H1 (cell line): Measurements from ENCODE around the gene TIFAB. TPM values are rescaled to one million over a fixed set of nuclear protein-coding genes. Genes with fewer than 3 reads are reported as not detected.

Source experiments
- CTCF ChIA-PET: fragments of 300-600 bp; sonication (Branson Sonifier 250); formaldehyde crosslinking; loops from one replicate; lab custom pipeline; 2021; ENCODE audit not compliant: partially characterized antibody; lab: Charles Lee
- POLR2A ChIA-PET: fragments of 300-600 bp; sonication (Branson Sonifier 250); formaldehyde crosslinking; loops from one replicate; lab custom pipeline; 2021; ENCODE audit warnings: inconsistent platforms; ENCODE audit not compliant: partially characterized antibody; lab: Charles Lee
- DNase-seq, 2 experiments: peaks; one replicate each; pipeline versions ENCODE4 v3.0.0 to v3.0.0-alpha.2; 2010 to 2022; ENCODE audit warnings: low spot score in 2 of 2, low read depth in 1 of 2, mixed read lengths in 1 of 2
- FAIRE-seq: peaks from 2 replicates; lab custom pipeline; 2011; peaks lifted over from hg19 to GRCh38; lab: Jason Lieb, UNC
- H2AFZ ChIP-seq: 2 replicates; pipeline ENCODE4 v1.8.1; 2012; ENCODE audit warnings: low read length, inconsistent platforms
- H2AK5ac ChIP-seq: 2 replicates; pipeline ENCODE4 v1.6.1; 2013; ENCODE audit warnings: low read depth, low read length
- H2BK120ac ChIP-seq: replicated peaks from 2 replicates; pipeline ENCODE3; 2013; ENCODE audit warnings: low read depth, low read length, inconsistent platforms
- H2BK12ac ChIP-seq: 2 replicates; pipeline ENCODE4 v1.6.1; 2013; ENCODE audit warnings: low read depth, low read length
- H2BK15ac ChIP-seq: 2 replicates; pipeline ENCODE4 v1.6.1; 2013; ENCODE audit warnings: low read length
- H2BK20ac ChIP-seq: 2 replicates; pipeline ENCODE4 v1.6.1; 2013; ENCODE audit warnings: low read length
- H2BK5ac ChIP-seq: 2 replicates; pipeline ENCODE4 v1.6.1; 2013; ENCODE audit warnings: low read depth, low read length
- H3K14ac ChIP-seq: 2 replicates; pipeline ENCODE4 v1.6.1; 2013; ENCODE audit warnings: inconsistent platforms; ENCODE audit not compliant: insufficient read length
- H3K18ac ChIP-seq: 2 replicates; pipeline ENCODE4 v1.6.1; 2013; ENCODE audit warnings: low read length; ENCODE audit errors: extremely low read depth
- H3K23ac ChIP-seq: 2 replicates; pipeline ENCODE4 v1.6.1; 2013; ENCODE audit warnings: inconsistent platforms; ENCODE audit not compliant: insufficient read length
- H3K23me2 ChIP-seq: 2 replicates; pipeline ENCODE4 v1.6.1; 2013; ENCODE audit warnings: low read depth, low read length
- H3K27ac ChIP-seq: 2 replicates; pipeline ENCODE4 v1.6.1; 2011; ENCODE audit warnings: low read depth, low read length, inconsistent platforms
- H3K27me3 ChIP-seq, 4 experiments: replicated peaks in 1 of 4; 1 replicate in 1 of 4; 2 replicates in 3 of 4; pipeline versions ENCODE4 v1.6.1 to v1.8.1; 2011 to 2013; ENCODE audit warnings: low read length in 3 of 4, mild to moderate bottlenecking in 3 of 4, inconsistent platforms in 2 of 4, mixed read lengths in 2 of 4, moderate library complexity in 1 of 4; ENCODE audit not compliant: control insufficient read depth in 3 of 4, insufficient read depth in 3 of 4; ENCODE audit errors: extremely low read depth in 1 of 4
- H3K36me3 ChIP-seq, 4 experiments: 2 replicates each; pipeline versions ENCODE4 v1.6.1 to v1.8.1; 2011 to 2013; ENCODE audit warnings: mild to moderate bottlenecking in 4 of 4, low read length in 3 of 4, moderate library complexity in 2 of 4, control low read depth in 1 of 4, inconsistent platforms in 1 of 4; ENCODE audit not compliant: insufficient read depth in 4 of 4, control insufficient read depth in 2 of 4
- H3K4ac ChIP-seq: replicated peaks from 2 replicates; pipeline ENCODE3; 2013; ENCODE audit warnings: low read length, low read depth, mixed read lengths, inconsistent platforms; ENCODE audit not compliant: insufficient read length
- H3K4me1 ChIP-seq, 4 experiments: replicated peaks in 1 of 4; 1 replicate in 1 of 4; 2 replicates in 3 of 4; pipeline versions ENCODE4 v1.6.1 to v1.8.1; 2011 to 2013; ENCODE audit warnings: low read length in 3 of 4, inconsistent platforms in 2 of 4, mixed read lengths in 1 of 4; ENCODE audit not compliant: insufficient read depth in 4 of 4, control insufficient read depth in 3 of 4
- H3K4me2 ChIP-seq, 2 experiments: 2 replicates each; pipeline versions ENCODE4 v1.6.1 to v1.8.1; 2011 to 2013; ENCODE audit warnings: low read depth in 2 of 2, low read length in 2 of 2, control low read depth in 1 of 2, inconsistent platforms in 1 of 2, mild to moderate bottlenecking in 1 of 2; ENCODE audit not compliant: insufficient read depth in 1 of 2
- H3K4me3 ChIP-seq, 4 experiments: fragments of 200-600, 300-600 bp in 1 of 4; sonication (generic), shearing (Covaris generic), sonication (Bioruptor Twin) in 1 of 4; 2 replicates each; pipeline versions ENCODE4 v1.5.1 to v1.8.1; 2011 to 2016; ENCODE audit warnings: low read length in 4 of 4, low read depth in 3 of 4, control low read depth in 2 of 4, inconsistent platforms in 2 of 4, mild to moderate bottlenecking in 2 of 4, mixed read lengths in 1 of 4, moderate library complexity in 1 of 4; ENCODE audit not compliant: insufficient read depth in 2 of 4; ENCODE audit errors: extremely low read depth in 1 of 4
- H3K56ac ChIP-seq: replicated peaks from 2 replicates; pipeline ENCODE3; 2013; ENCODE audit warnings: low read depth, mild to moderate bottlenecking, mixed read lengths, low read length, inconsistent platforms; ENCODE audit not compliant: insufficient read length
- H3K79me1 ChIP-seq: 2 replicates; pipeline ENCODE4 v1.6.1; 2013; ENCODE audit warnings: low read depth, low read length, control low read depth
- H3K79me2 ChIP-seq, 2 experiments: 2 replicates each; pipeline versions ENCODE4 v1.6.1 to v1.8.1; 2012 to 2013; ENCODE audit warnings: low read length in 2 of 2, mild to moderate bottlenecking in 2 of 2, inconsistent platforms in 1 of 2; ENCODE audit not compliant: insufficient read depth in 2 of 2, control insufficient read depth in 1 of 2
- H3K9ac ChIP-seq, 4 experiments: replicated peaks in 1 of 4; 1 replicate in 1 of 4; 2 replicates in 3 of 4; pipeline versions ENCODE4 v1.6.1 to v1.8.1; 2011 to 2013; ENCODE audit warnings: low read depth in 3 of 4, low read length in 3 of 4, control low read depth in 2 of 4, mild to moderate bottlenecking in 2 of 4, moderate library complexity in 2 of 4, inconsistent platforms in 1 of 4; ENCODE audit errors: extremely low read depth in 1 of 4
- H3K9me3 ChIP-seq, 2 experiments: 2 replicates each; pipeline versions ENCODE4 v1.6.1 to v1.8.1; 2012 to 2013; ENCODE audit warnings: mild to moderate bottlenecking in 2 of 2, moderate library complexity in 2 of 2, control low read depth in 1 of 2, inconsistent platforms in 1 of 2, low read depth in 1 of 2, low read length in 1 of 2, mixed read lengths in 1 of 2; ENCODE audit not compliant: insufficient read depth in 2 of 2
- H4K20me1 ChIP-seq, 2 experiments: replicated peaks in 1 of 2; 2 replicates each; pipeline versions ENCODE3 to v1.8.1; 2011 to 2013; ENCODE audit warnings: inconsistent platforms in 2 of 2, low read length in 2 of 2, mild to moderate bottlenecking in 1 of 2; ENCODE audit not compliant: insufficient read depth in 2 of 2, control insufficient read depth in 1 of 2
- H4K5ac ChIP-seq: 2 replicates; pipeline ENCODE4 v1.6.1; 2013; ENCODE audit warnings: low read length, low read depth, mixed read lengths, inconsistent platforms; ENCODE audit not compliant: insufficient read length
- H4K8ac ChIP-seq: 2 replicates; pipeline ENCODE4 v1.8.0; 2013; ENCODE audit warnings: mild to moderate bottlenecking, moderate library complexity, low read length, inconsistent platforms; ENCODE audit not compliant: insufficient read depth; ENCODE audit errors: extremely low read depth
- H4K91ac ChIP-seq: replicated peaks from 2 replicates; pipeline ENCODE3; 2013; ENCODE audit warnings: low read length, mixed read lengths, inconsistent platforms; ENCODE audit not compliant: insufficient read length
- ASH2L ChIP-seq: fragments of 200-600, 300-600 bp; sonication (generic); IDR thresholded peaks from one replicate; pipeline ENCODE4 v1.7.1; 2017; ENCODE audit warnings: low read length
- CREB1 ChIP-seq: IDR thresholded peaks from 2 replicates; pipeline ENCODE4 v1.6.1; 2012; ENCODE audit warnings: inconsistent platforms
- E2F6 ChIP-seq: IDR thresholded peaks from 2 replicates; pipeline ENCODE4 v1.6.1; 2012; ENCODE audit warnings: inconsistent platforms
- EGR1 ChIP-seq: IDR thresholded peaks from 2 replicates; pipeline ENCODE4 v1.6.1; 2011; ENCODE audit warnings: low read depth, low read length, borderline replicate concordance
- EP300 ChIP-seq, 2 experiments: IDR thresholded peaks; 1 replicate in 1 of 2; 2 replicates in 1 of 2; pipeline ENCODE4 v1.6.1; 2011 to 2012; ENCODE audit warnings: low read depth in 2 of 2, low read length in 2 of 2, mild to moderate bottlenecking in 2 of 2, borderline replicate concordance in 1 of 2, inconsistent platforms in 1 of 2, moderate library complexity in 1 of 2
- KDM5A ChIP-seq: fragments of 200-600 bp; IDR thresholded peaks from 2 replicates; pipeline ENCODE4 v1.7.1; 2012; ENCODE audit warnings: mild to moderate bottlenecking, low read length, inconsistent platforms, mixed read lengths
- RFX5 ChIP-seq: IDR thresholded peaks from 2 replicates; pipeline ENCODE4 v1.6.1; 2011; ENCODE audit warnings: low read depth, low read length, improper control_type of control experiment, borderline replicate concordance
- RNF2 ChIP-seq: fragments of 200-900, 300-1000 bp; sonication (generic); IDR thresholded peaks from 2 replicates; pipeline ENCODE4 v1.7.1; 2016; ENCODE audit warnings: borderline replicate concordance, low read depth, mild to moderate bottlenecking, antibody characterized with exemption, low read length; ENCODE audit not compliant: poor library complexity, severe bottlenecking; ENCODE audit errors: missing control alignments
- SIN3A ChIP-seq, 2 experiments: IDR thresholded peaks in 1 of 2; conservative IDR thresholded peaks in 1 of 2; 2 replicates each; pipeline ENCODE4 v1.6.1; 2011 to 2012; ENCODE audit warnings: low read length in 2 of 2, improper control_type of control experiment in 1 of 2, low read depth in 1 of 2, mild to moderate bottlenecking in 1 of 2
- SIX5 ChIP-seq: IDR thresholded peaks from 2 replicates; pipeline ENCODE4 v1.6.1; 2011; ENCODE audit warnings: mild to moderate bottlenecking, low read depth, low read length
- SP4 ChIP-seq: IDR thresholded peaks from 2 replicates; pipeline ENCODE4 v1.6.1; 2012; ENCODE audit warnings: low read length, inconsistent platforms
- TAF7 ChIP-seq: optimal IDR thresholded peaks from 2 replicates; pipeline ENCODE3; 2011; ENCODE audit warnings: low read depth, mild to moderate bottlenecking, inconsistent platforms, low read length, moderate library complexity, borderline replicate concordance
- TCF12 ChIP-seq: IDR thresholded peaks from 2 replicates; pipeline ENCODE4 v1.6.1; 2011; ENCODE audit warnings: low read depth, mild to moderate bottlenecking, low read length
- WGBS, 2 experiments: shearing (Covaris generic) in 1 of 2; methylation state at CpG; one replicate each; pipeline versions ENCODE4 v1.1.6 to v1.1.7; 2013 to 2015; ENCODE audit warnings: low lambda C conversion rate in 2 of 2, mixed read lengths in 2 of 2, inconsistent platforms in 1 of 2, low coverage in 1 of 2, missing lambda C conversion rate in 1 of 2; ENCODE audit not compliant: insufficient replicate concordance in 2 of 2, insufficient coverage in 1 of 2, insufficient read length in 1 of 2; ENCODE audit errors: extremely low coverage in 1 of 2, missing lambda C conversion rate in 1 of 2; 5-methylcytosine and 5-hydroxymethylcytosine counted together
- polyA plus RNA-seq, 7 experiments: library from polyadenylated mRNA; depleted of rRNA in 3 of 7; stranded (reverse) in 5 of 7; unstranded in 2 of 7; fragments of >200 nt in 5 of 7; fragments of 200-250 nt in 2 of 7; gene quantifications; 1 replicate in 5 of 7; 2 replicates in 1 of 7; 4 replicates in 1 of 7; pipeline versions ENCODE4 v1.2.1 to v1.2.3, GENCODE V29; 2011 to 2013; ENCODE audit warnings: missing spikeins in 2 of 7, mixed read lengths in 2 of 7
- total RNA-seq: library from RNA; stranded (reverse); fragmentation: NEBNext Ultra II Directional; extraction: Animal tissue kit (Norgen Biotek cat#: 25700); gene quantifications from 2 replicates; pipeline ENCODE4 v1.2.1, GENCODE V29; 2021

TIFAB gene
- total and polyA plus RNA-seq, 2 of the 8 experiments (the other 6 are each of a cell fraction or from before 2014, with no cell fraction given) = not detected

- peaks cover 32 to 57% (median 46%) of the 10 kb centered on the region in 4 experiments for H3K27me3 ChIP-seq
- TF ChIP-seq SIX5 (no peak), SP4 (no peak), KDM5A (no peak), TAF7 (peak; percentile 51), TCF12 (0 out of 2 replicates have a peak, but pooled peaks have one; percentile 19), E2F6 (no peak), CREB1 (no peak), EP300 (IDR thresholded peaks at IDR 0.05; ENCODE audit: borderline replicate concordance in 1 of 2, low read depth in 2 of 2, low read length in 2 of 2) (no peak), ASH2L (peak; percentile 43), SIN3A (conservative IDR thresholded peaks at IDR 0.05 in 1 of 2, IDR thresholded peaks at IDR 0.05 in 1 of 2; ENCODE audit: low read depth in 1 of 2, low read length in 2 of 2) (0 out of 4 replicates have a peak, but pooled peaks of 1 of the 2 experiments have one; percentile 34), RFX5 (no peak), RNF2 (no peak), EGR1 (no peak)
Observed at GRCh38 chr5:135462304-135462703, 10.2 kb upstream of the TIFAB start.

More at GRCh38 chr5:135462304-135462703, 10.2 kb upstream of the TIFAB start:
- Histone ChIP-seq H2BK120ac (no peak overlapping the region), H3K4me2 (no peak overlapping the region), H3K9me3 (no peaks in the 10 kb centered on the region), H2BK5ac (no peak overlapping the region), H3K4me1 (peaks cover 0 to 15% (median 8%) of the 10 kb centered on the region in 4 experiments; a peak in 5 of 7 replicates), H3K4me3 (no peak overlapping the region), H2BK12ac (no peak overlapping the region), H4K8ac (no peak overlapping the region), H3K79me1 (no peaks in the 10 kb centered on the region), H2AFZ (no peak overlapping the region), H2BK15ac (no peak overlapping the region), H3K36me3 (no peaks in the 10 kb centered on the region), H3K79me2 (no peaks in the 10 kb centered on the region), H3K9ac (no peak overlapping the region), H3K27ac (no peak overlapping the region), H3K23me2 (peaks cover 5% of the 10 kb centered on the region), H4K20me1 (peaks cover 3 to 7% of the 10 kb centered on the region in 2 experiments), H4K5ac (no peak overlapping the region), H3K23ac (no peak overlapping the region), H2BK20ac (no peak overlapping the region), H3K56ac (no peak overlapping the region), H4K91ac (no peak overlapping the region), H3K18ac (no peak overlapping the region), H2AK5ac (no peak overlapping the region), H3K4ac (no peak overlapping the region), H3K14ac (no peak overlapping the region)
- POLR2A ChIA-PET = interaction anchor here (1.8 kb wide), 1 partner anchor 89 kb away, joined by 4 read pairs; no protein-coding TSS in a partner anchor
- DNase-seq (peak; percentile 80 to 82), FAIRE-seq (peak; percentile 97)
- CTCF ChIA-PET = interaction anchor here (0.6 to 21.6 kb wide), 31 partner anchors 14 to 501 kb away, joined by 3 to 778 read pairs (median 4); partner anchors contain the start of genes DCANP1 and TIFAB
- 6% methylated on average over 6 of the region's 6 CpGs; no CpG with 5 or more reads in 1 of the 2 experiments for WGBS, 2 experiments
